T-helper 22 cell (primary cell): ENCODE results near the gene VSIG10.
"Not testable (repeated sequence)": the region's sequence is repeated elsewhere in the genome, so short reads cannot be mapped to it uniquely, and the experiment has no call there.

Experiments
- DNase-seq: peaks from one replicate; pipeline ENCODE4 v3.0.0-alpha.2; 2020; ENCODE audit warnings: low read depth

VSIG10 gene, protein sequence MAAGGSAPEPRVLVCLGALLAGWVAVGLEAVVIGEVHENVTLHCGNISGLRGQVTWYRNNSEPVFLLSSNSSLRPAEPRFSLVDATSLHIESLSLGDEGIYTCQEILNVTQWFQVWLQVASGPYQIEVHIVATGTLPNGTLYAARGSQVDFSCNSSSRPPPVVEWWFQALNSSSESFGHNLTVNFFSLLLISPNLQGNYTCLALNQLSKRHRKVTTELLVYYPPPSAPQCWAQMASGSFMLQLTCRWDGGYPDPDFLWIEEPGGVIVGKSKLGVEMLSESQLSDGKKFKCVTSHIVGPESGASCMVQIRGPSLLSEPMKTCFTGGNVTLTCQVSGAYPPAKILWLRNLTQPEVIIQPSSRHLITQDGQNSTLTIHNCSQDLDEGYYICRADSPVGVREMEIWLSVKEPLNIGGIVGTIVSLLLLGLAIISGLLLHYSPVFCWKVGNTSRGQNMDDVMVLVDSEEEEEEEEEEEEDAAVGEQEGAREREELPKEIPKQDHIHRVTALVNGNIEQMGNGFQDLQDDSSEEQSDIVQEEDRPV

DNA sequence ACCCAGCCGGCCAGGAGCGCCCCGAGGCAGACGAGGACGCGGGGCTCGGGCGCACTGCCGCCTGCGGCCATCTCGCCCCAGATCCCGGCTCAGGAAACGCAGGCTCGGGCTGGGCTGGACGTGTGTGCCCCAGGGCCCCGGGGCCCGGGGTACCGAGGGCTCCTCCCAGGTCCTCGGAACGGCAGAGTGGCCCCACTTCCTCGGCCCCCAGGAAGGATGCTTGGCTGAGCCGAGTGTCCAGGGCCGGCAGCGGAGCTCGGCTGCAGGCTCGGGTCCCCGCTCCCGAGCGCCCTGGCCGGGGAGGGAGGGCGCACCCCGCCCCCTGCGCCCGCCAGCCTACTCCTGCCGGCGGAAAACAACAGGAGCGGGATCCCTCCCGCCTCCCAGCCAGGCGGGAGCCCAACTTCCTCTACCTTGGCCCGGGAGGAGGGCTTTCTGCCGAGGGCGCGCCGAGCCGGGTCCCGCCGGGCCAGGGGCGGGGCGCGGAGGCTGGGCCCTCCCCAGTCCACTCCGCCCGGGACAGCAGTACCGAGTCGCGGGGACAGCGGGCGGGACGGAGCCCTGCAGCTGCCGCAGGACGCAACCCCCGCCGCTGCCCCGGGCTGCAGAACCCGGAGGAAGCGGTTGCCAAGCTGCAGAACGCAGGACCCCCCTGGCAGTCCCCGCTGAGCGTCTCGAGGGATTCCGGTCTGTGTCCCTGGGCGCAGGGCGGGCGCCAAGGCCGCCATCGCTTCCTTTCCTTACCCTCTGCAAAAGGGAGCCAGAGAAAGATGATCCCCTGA lies at the start of gene VSIG10:
TSS of gene VSIG10 (minus strand) at position 411 of the 782 bp plus-strand sequence. CDS start at position 71, 340 bp downstream.
- DNase-seq, result no peak

DNA sequence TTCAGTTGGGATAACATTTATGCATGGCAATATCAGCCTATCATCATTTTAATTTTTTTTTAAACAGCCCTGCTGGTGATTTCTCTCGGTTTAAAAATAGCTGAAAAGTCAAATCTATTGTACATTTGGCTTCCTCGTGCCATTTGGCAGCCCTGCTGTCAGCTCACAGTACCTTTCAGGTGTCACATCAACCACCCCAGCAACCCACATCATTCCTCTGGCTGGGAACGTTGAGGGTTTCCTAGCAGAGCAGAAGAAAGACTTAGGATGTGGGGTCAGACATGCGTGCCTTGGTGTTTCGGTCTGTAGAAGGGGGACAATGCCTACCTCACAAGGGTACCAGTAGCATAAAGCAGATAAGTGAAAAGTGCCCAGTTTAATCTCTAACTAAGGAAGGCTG lies 47.9 kb upstream of the VSIG10 start:
- DNase-seq, result no peak

DNA sequence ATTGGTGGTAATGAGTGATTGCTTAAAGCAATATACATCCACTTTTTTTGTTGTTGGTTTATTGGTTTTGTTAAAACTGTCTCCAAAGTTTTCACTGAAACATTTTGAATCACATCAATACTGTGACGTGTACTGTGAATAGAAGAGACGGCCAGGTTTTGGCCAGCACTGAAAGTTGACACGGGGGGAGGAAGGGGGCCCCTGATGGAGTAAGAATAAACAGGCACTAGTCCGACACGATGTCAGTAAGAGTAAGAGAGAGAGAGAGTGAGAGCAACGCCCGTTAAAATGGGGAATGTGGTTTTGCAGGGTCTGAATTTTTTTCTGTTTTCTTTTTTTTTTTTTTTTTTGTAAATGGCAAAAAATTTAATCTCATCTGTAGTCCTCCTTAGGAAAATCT lies 46.8 kb upstream of the VSIG10 start:
- DNase-seq, result no peak

DNA sequence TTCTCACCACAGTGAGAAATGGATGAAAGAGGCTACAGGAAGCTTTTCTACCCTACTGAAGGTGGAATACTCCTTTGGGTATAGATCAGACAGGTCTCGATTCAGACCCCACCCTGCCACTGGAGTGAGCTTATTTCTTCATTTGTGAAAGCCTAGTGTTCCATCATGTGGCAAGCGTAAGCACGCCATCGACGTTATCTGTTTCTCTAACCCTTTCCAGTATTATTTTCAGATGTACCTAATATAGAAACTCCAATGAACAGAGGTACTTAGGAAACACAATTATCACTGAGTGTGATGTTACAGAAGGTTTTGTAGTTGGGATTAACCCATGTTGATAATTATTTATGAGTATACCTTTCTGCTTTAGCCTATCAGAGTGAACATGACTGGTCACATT lies 44.5 kb upstream of the VSIG10 start:
- DNase-seq, result no peak

DNA sequence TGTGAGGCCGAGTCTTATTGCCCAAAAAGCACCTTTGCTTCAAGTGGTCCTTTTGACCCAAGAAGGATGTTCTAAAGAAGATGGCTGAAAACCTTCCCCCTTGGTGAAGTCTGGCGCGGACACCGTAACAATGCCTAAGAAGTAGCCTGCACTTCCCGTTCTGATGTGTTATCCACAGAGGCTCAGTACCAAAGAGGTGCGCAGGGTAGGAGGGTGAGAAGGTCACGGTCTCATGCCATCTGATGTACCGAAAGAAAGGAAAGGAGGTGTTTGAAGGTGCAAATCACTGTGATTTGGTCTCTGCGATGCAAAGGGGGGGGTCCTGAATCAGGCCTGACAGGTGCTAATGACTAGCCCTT lies 42.0 kb upstream of the VSIG10 start:
- DNase-seq, result no peak

DNA sequence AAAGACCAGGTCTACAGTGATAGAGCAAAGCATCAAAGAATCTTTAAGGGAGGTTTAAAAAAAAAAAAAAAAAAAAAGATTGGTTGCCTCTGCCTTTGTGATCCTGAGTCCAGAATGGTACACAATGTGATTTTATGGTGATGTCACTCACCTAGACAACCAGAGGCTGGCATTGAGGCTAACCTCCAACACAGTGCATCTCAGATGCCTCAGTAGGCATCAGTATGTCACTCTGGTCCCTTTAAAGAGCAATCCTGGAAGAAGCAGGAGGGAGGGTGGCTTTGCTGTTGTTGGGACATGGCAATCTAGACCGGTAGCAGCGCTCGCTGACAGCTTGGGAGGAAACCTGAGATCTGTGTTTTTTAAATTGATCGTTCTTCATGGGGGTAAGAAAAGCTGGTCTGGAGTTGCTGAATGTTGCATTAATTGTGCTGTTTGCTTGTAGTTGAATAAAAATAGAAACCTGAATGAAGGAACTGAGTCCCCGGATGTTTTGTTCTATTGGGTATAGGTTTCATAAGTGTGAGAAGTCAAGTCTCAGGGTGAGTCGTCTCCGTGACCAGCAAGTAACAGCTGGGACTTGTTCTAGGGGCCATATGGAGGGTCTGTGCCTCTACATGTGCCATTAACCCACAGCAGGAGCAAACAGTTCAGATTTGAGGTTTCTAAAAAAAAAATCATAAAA lies 41.4 kb upstream of the VSIG10 start:
- no peak for DNase-seq

DNA sequence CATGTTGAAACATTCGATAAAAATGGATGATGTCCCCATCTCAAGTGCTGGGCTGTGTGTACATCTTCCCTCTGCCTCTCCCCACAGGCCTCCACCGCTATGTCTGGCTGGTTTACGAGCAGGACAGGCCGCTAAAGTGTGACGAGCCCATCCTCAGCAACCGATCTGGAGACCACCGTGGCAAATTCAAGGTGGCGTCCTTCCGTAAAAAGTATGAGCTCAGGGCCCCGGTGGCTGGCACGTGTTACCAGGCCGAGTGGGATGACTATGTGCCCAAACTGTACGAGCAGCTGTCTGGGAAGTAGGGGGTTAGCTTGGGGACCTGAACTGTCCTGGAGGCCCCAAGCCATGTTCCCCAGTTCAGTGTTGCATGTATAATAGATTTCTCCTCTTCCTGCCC lies 40.7 kb upstream of the VSIG10 start:
- DNase-seq, result no peak

DNA sequence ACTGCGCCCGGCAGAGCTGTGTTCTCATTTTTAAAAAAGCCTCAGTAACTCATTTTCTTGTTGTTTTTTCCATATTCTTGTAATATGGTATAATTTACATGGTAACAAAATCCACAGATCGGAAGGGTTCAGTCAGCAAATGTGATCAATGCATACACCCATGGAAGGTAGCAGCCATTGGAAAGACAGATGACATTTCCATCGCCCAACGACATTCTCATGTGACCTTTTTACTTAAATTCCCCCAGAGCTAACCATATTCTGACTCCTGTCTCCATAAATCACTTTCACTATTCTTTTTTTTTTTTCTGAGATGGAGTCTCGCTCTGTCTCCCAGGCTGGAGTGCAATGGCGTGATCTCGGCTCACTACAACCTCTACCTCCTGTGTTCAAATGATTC lies 37.0 kb upstream of the VSIG10 start:
- DNase-seq, result no peak

DNA sequence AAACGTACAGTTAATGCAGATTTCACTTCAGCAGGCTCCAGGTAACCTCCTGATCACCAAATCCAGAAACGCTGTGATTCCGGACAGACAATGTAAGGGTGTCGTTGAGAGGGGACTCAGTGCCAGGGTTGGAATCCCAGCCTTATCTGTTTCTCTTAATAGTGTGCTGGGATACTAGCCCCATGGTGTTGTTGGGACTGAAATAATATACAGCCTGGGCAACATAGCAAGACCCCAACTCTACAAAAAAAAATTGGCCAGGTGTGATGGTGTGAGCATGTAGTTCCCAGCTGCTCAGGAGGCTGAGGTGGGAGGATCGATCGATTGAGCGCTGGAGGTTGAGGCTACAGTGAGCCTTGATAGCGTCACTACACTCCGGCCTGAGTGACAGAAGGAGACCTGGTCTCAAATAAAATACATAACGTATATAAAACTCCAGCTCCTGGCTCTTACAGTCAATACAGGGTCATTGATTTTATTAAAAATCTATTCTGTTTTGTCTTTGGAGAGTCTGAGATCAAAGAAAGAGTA lies 33.4 kb upstream of the VSIG10 start:
- no peak for DNase-seq

DNA sequence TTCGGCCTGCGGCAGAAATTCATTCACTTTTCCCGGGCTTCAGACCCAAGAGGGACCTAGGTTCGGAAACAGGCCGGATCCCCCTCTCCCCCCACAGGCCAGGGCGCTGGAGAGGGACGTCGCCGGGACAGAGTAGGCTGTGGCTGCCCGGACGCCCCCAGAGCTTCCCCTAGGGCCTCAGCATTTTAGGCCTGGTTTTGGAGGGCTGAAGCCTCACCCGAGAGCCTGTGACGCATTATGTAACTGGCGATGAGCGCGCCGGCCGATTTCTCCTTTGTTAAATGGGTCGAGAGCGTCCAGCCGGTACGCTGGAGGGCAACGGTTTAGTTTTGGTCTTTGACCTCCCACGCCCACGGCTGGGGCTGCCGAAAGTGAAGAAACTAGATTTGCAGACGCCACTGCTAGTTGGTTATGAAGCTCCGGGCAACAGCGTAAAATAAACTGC lies 32.8 kb upstream of the VSIG10 start:
- no peak for DNase-seq

DNA sequence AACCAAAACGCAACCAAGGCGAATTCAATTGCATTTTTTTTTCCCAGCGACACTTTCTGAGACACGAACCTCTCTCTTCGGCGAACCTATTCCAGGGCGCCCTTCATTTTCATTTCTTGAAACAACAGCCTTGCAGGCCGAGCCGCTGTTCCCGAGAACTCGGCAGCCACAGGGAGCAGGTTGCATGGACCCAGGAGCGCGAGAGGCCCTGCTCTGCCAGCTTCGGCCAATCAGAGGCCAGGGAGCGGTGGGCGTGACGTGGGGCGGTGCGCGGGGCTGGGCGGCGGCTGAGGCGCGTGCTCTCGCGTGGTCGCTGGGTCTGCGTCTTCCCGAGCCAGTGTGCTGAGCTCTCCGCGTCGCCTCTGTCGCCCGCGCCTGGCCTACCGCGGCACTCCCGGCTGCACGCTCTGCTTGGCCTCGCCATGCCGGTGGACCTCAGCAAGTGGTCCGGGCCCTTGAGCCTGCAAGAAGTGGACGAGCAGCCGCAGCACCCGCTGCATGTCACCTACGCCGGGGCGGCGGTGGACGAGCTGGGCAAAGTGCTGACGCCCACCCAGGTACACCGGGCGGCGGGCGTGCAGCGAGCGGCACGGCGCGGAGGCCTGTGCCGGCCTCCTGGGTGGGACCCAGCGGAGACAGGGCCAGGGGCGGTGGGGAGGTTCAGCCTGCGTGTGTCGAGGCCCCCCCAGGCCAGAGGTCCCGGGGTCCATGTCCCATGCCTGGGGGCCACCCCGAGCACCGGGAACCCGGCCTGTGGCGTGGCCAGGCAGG lies 32.2 kb upstream of the VSIG10 start, which contains the start of gene PEBP1:
TSS of gene PEBP1 (plus strand) at position 337 of the 771 bp plus-strand sequence. CDS start at position 423, 86 bp downstream.
- DNase-seq, result peak; percentile 86

DNA sequence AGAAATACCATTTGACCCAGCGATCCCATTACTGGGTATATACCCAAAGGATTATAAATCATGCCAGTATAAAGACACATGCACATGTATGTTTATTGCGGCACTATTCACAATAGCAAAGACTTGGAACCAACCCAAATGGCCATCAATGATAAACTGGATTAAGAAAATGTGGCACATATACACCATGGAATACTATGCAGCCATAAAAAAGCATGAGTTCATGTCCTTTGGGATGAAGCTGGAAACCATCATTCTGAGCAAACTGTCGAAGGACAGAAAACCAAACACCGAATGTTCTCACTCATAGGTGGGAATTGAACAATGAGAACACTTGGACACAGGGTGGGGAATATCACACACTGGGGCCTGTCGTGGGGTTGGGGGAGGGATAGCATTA lies 25.6 kb upstream of the VSIG10 start:
- DNase-seq, result not testable (repeated sequence)

DNA sequence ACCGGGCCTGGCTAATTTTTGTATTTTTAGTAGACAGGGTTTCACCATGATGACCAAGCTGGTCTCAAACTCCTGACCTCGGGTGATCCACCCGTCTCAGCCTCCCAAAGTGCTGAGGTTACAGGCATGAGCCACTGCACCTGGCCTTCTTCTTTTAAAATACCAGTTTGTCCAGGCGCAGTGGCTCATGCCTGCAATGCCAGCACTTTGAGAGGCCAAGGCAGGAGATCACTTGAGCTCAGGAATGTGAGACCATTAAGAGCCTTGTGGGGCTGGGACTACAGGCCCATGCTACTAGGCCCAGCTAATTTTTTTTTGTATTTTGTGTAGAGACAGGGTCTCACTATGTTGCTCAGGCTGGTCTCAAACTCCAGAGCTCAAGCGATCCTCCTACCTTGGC lies 24.1 kb upstream of the VSIG10 start:
- DNase-seq, result no peak

DNA sequence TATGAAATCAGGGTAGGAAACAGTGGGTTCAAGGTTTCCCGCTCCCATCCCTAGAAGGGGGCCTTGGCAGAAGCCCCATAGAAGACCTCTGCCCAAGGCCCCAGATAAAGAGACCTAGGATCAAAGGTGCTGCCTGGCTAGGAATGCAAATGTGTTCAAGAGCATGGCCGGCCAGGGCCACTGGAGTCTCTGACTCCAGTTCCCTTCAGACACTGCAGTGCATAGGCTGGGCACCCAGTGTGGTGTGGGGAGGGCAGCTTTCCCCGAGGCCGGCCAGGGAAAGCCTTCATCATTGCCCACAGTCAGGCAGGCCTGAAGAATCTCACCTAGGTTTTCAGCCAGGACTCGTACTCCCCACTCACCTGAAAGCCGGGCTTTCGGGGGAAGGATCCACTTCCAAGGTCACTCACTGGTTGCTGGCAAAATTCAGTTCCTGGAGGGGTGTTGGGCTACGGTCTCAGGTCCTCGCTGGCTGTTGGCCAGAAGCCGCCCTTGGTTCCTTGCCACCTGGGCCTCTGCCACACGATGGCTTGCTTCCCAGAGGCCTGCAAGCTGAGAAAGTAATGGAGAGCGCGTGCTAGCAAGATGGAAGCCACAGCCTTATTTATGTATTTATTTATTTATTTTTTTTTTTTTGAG lies 22.4 kb upstream of the VSIG10 start:
- DNase-seq, result no peak

DNA sequence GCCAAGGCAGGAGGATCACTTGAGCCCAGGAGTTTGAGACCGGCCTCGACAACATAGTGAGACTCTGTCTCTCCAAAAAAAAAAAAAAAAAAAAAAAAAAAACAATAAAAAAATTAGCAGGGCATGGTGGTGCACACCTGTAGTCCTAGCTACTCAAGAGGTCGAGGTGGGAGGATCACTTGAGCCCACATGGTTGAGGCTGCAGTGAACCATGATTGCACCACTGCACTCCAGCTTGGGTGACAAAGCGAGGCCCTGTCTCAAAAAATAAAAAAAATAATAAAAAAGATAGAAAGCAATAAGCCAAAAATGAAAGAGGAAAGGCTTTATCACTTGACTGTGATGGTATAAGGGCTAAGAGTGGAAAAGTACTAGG lies 21.9 kb upstream of the VSIG10 start:
- no peak for DNase-seq

DNA sequence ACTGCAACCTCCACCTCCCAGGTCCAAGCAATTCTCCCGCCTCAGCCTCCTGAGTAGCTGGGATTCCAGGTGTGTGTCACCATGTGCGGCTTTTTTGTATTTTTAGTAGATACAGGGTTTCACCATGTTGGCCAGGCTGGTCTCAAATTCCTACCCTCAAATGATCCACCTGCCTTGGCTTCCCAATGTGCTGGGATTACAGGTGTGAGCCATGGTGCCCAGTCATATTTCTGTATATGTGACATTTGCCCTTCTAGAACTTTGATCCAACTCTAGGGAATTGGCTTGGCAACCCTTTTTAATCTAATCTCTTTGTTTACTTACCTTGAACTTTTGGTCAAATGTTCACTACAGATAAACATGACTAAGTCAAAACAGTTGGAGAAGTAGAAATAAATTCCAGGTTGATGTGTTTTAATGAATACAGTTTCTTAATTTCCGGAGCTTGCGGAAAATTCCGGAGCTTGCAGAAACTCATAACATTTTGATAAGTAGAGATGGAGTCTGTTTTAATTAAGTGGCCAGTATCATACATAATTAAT lies 20.6 kb upstream of the VSIG10 start:
- DNase-seq, result no peak

DNA sequence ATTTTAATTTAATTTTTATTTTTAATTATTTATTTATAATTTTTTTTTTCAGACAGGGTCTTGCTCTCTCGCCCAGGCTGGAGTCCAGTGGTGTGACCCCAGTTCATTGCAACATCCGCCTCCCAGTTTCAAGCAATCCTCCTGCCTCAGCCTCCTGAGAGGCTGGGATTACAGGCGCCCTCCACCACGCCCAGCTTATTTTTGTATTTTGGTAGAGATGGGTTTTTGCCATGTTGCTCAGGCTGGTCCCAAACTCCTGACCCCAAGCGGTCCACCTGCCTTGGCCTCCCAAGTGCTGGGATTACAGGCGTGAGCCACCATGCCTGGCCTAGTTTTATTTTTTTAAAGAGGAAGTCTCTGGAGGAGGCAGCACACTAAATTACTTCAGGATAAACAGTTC lies 18.5 kb upstream of the VSIG10 start:
- DNase-seq, result no peak

DNA sequence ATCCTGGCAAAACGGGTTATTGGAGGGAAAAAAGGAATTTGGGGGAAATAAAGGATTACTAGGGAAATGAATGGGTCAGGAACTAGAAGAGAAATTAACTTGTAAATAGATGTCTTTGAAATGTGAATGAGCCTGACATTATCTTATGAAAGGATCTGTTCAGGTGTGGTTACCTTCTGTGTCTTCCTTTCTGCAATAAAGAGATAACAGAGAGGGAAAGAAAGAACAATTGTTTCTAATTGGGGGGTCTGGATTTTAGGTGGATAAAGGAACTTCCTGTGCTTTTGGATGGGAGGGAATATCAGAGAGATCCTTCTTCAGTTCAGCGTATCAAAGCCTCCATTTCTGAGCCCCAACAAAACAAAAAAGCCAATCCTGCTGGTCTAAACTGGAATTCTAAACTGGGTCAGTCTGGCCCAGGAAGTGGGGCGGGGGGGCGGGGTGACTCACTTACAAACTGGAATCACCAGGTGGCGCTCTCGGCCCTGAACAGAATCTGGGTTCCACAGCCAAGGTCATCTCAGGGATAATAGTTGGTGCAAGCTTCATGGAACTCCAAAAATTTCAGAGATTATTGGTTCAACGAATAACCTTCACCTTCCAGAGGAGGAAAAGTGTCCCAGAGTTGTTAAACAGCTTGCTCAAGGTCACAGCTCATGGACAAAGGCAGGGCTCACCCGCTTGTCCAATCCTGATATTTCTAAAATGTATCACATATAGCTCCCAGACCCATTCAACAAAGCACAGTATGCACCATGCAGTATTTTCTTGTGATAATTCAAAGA lies 17.0 kb upstream of the VSIG10 start:
- peak; percentile 14 for DNase-seq

DNA sequence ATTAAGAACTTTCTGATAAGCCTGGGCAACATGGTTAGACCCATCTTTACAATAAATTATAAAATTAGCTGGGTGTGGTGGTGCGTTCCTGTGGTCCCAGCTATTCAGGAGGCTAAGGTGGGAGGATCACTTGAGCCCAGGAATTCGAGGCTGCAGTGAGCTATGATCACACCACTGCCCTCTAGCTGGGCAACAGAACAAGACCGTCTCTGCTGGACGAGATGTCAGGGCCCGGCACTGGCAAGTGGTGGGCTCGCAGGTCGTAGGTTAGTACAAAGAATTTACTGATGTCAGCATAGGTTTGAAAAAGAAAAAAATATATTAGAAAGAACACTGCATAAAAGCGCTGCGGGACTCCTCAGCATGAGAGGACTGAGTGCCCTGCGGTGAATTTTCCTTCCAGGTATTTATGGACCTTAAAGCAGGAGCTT lies 15.7 kb upstream of the VSIG10 start:
- DNase-seq, result no peak

DNA sequence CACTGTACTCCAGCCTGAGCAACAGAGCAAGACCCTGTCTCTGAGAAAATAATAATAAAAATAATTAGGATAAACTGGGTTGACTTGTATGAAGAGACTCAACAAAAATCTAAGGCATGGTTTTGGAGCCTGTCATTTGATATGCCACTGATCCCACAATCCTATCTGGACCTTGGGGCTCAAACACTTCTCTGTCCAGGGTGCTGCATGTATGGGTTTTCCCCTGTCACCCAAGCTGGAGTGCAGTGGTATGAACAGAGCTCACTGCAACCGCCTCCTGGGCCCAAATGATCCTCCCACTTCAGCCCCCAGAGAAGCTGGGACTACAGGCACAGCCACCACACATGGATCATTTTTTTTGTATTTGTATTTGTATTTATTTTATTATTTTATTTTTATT lies 5.3 kb upstream of the VSIG10 start:
- DNase-seq, result no peak
